ENCODE data around the gene ARHGAP24.

ARHGAP24 gene

DNA sequence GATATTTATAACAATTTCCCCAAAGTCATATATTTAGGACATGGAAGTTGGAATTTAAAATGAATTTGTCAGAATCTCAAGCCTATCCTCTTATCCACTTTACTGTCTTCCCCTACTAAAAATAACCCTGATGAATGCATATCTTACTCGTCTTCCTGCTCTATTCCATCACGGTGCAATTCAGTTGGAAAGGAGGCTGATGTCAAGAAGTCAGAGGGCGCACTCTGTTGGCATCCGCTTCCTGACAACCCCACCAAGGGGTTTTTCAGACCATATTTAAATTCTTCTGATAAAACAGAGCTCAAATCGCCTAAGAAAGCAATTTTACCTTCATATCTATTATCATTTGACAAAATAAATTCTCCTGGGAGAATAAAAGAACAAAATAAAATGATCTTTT is 233.5 kb downstream of the ARHGAP24 start:
- DNase-seq = no peak

- DNase-seq = no peak
Measured at GRCh38 chr4:85713005-85713404, 238.1 kb downstream of the ARHGAP24 start.

DNA sequence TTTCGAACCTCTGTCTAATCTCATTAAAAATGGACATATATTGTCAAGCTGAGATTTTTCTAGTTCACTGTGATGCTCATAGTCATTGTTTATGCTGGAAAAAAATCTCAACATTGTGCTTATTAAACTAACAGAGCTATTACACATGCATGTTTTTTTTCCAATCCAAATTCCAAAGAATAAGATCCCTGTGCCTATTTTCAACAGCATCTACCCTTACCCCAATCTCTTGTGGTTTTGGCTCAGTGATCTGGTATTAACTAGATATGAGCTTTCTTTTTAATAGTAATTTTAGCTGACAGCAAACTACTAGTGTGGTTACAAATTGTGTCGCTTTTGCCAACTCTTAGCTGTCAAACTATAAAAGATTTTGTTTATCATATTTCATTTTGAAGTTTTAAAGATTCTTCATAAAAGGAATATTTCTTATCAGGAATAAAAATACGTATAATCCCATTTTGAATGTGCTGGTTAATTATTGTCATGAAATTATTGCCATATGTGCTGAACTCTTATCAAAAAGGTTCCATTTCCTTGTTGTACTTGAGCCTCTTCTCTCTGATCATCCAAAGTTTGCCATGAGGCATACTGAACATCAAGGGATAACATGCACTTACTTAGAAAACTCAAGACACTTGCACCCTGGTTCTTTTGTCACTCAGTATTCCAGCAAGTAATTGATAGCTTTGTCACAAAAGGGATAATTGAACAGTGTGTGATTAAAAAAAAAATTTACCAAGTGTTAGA is 241.2 kb downstream of the ARHGAP24 start:
- no peak for DNase-seq

DNA sequence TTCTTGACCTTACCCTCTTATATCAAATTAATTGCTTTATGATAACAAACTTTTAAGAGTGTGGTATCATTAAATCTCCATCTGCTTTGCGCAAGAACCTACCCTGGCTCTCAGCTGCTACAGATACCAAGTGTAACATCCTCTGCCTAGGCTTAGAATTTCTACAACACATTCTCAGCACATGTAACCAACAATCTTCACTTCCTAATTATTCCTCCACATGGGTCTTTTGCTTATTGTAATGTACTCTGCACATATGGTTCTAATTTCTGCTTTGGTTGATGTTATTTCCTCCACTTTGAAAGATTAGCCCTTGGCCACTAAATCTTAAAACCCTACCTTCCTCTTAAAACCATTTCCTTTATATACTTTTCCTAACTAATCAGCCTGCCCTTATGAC is 242.4 kb downstream of the ARHGAP24 start:
- DNase-seq = no peak

- DNase-seq = no peak
Measured at GRCh38 chr4:85717847-85718246, 242.9 kb downstream of the ARHGAP24 start.

GRCh38 chr4:85720735-85721134 is 245.8 kb downstream of the ARHGAP24 start:
- DNase-seq = no peak

GRCh38 chr4:85722401-85722800 is 247.5 kb downstream of the ARHGAP24 start:
- DNase-seq = no peak

DNA sequence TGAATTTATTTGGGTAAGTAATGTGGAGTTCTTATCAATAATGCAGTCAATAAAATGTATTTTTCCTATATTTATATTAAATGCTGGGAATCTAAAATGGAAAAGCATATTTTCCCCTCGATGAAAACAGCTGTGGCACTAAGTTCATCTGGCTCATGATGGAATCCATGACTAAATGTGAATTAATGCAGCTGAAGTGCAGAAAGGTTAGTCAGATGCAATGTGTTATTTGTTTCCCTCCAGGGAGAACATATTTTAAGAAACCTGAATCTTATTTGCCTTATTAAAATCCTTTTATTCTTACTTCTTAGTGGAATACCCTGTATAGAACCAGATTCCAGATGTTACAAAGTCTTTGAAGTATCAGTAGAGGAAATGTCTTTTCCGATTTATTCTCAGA is 247.9 kb downstream of the ARHGAP24 start:
- DNase-seq = no peak

GRCh38 chr4:85724791-85725563 is 250.0 kb downstream of the ARHGAP24 start:
- DNase-seq = no peak

DNA sequence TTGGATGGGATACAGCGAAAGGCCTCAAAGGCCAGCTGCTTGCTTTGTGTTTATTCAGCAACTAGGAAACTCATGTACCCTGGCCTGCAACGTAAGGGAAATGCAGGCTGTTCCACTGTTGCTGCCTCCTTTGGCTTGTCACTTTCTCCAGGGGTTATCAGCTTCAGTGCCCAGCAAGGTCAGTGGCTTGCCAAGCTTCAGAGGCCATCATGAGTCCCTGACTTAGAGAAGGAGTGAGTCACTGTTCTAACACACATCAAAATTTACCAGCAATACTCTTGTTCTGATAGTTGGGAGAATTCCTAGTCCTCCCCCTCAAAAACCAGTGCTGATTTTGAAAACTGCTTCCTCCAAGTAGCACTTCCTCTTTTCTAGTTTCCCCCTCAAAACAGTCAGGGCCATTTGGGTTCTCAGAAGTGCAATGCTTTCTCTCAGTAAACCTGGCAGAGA is 250.8 kb downstream of the ARHGAP24 start:
- no peak for DNase-seq

- DNase-seq = no peak
Measured at GRCh38 chr4:85726555-85726954, 251.6 kb downstream of the ARHGAP24 start.

DNA sequence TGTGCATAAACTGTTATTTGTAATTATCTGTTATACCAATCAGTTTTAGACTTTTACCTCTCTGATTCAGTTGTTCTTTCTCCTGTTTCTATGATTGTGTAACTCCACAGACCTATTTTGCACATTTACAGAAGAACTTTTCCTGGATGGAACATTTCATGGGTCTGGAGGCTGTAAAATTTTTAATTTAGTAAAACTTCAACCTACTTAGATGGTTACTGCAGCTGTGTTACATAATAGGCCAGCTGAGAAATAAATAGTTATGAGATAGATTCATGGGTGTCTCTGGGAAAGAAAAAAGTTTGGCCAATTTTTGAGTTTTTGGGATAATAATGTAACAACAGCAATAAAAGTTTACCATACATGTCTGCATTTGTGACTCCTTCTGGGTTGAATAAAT is 253.5 kb downstream of the ARHGAP24 start:
- no peak for DNase-seq

- no peak for DNase-seq
Measured at GRCh38 chr4:85732124-85732523, 257.2 kb downstream of the ARHGAP24 start.

DNA sequence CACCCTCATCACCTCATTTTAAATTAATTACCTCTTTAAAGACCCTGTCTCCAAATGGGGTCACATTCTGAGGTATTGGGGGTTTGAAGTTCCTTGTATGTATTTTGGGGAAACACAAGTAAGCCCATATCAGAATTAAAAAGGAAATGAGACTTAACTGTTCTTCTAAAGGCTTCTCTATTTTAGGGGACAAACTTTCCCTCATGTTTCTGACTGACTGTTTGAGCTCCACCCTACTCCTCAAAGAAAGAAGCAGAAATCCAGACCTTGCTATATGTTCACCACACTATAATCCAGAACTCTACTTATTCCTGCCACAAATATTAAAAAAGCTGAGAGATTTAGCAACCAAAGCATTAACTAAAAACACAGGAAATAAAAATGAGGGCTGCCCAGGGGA is 258.8 kb downstream of the ARHGAP24 start:
- no peak for DNase-seq

DNA sequence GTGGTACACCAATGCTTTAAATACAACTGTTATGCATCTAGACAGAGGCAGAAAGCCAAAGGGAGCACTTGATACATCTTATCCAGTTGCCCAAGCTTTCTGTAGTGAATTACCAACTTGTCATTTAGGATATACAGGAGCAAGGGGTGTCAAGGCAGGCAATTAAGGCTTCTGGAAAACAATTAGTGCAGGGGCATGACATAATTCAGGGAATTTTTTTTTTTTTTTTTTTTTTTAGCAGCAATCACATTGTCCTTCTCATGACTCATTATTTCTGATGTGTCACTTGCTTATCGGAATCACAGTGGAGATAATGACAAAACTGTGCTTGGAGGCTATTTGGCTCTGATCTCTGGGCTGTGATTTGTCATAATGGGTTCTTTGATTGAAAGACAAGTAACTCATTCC is 259.5 kb downstream of the ARHGAP24 start:
- no peak for DNase-seq

DNA sequence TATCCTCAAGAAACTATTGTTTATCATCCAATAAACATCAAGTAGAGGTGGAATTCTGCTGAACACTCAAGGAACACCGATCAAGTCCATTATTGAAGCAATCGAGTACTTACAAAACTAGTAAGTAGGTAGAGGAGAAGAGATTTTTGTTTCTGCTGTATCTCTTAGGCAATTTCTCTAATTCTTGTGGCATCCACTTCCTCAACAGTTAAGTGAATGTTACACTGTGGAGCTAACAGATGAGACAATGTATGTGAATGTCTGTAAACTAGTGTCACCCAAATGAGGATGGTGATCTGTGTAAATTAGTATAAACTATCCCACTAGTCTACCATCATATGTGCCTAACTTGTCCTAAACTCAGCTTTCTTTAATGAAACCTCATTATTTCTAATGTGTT is 261.6 kb downstream of the ARHGAP24 start:
- DNase-seq = no peak

GRCh38 chr4:85737254-85737653 is 262.3 kb downstream of the ARHGAP24 start:
- no peak for DNase-seq

DNA sequence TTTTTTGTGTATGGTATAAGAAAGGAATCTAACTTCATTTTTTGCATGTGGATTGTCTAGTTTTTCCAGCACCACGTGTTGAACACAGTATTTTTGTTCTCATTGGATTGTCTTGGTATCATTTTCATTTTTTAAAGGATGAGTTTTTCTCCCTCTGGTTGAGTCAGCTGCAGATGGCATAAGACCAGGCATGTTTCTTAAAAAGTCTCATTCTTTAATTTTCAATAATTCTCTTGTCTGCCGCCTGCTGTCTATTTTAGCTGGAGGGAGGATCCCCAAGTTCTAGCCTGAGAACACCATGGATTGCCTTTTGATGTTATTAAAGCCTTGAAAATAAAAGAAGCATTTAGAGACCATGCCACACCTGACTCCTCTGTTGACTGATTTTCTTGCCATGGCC is 263.8 kb downstream of the ARHGAP24 start:
- no peak for DNase-seq

DNA sequence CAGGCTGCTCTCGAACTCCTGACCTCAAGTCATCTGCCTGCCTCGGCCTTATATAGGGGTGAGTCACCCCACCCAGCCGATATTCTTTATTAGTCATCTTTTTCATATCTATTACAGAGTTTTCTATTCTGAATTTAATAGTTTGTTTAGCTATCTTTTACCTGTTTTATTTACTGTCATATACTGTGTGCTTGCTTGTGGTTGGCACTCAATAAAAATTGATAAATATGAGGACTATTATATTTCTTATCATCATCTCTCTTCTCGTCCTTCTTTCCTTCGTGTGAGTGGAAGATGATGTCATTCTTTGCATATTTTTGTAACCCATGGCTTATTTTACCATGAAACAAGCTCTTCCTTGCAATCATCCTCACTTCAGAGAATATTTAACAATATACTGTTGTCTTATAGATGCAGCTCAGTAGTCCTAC is 265.5 kb downstream of the ARHGAP24 start:
- no peak for DNase-seq

DNA sequence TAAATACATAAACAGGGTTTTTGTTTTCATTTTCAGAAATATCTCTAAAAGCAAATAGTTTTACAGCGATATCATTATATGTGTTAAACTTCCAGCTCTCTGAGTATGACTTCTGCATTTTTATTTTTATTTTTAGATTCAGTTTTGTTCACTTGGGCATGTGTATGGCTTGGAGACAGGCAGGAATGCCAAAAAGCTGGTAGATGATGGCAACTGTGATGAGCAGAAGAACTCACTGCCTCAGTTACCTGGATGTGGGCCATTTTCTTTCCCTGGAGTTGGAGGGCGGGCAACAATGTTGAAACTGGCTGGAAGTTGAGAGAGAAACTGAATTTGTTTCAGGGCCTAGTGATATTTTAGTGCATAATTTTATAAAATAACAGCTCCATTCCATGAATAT is 266.4 kb downstream of the ARHGAP24 start:
- no peak for DNase-seq

GRCh38 chr4:85741921-85742591 is 267.1 kb downstream of the ARHGAP24 start:
- DNase-seq = no peak

DNA sequence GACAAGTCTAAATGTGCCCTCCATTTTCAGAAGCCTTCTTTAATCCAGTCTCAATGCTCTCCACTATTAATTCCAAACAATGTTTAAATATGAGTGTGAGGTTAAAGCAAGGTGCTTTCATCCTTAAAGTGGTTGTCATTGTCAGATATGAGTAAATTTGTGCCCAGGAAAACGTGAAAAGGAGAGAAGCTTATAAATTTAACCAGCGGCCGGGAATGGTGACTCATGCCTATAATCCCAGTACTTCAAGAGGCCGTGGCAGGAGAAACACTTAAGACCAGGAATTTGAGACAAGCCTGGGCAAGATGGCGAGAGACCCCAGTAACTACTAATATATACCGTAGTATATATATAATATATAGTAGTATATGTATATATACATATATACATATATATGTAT is 270.0 kb downstream of the ARHGAP24 start:
- DNase-seq = no peak

DNA sequence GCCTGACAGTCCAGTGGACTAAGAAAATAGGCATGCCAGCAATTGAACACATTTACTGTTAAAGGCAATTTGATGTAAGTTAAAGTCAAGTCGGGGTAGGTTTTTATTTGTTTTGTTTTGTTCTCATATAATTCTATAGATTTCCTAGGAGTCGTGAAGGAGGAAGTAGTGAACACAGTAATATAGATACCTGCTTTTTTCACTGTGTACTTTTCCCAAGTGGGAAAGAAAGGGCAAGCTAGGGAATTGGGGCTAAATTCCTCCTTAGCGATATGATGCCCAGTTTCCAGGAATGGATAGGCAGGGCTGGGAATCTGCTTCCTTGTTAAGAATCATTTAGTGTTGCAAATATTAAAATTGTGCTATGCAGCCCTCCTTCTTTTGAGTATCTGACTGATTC is 271.0 kb downstream of the ARHGAP24 start:
- no peak for DNase-seq
